Omental fat pad (tissue), 4 donors: Measurements from ENCODE around the gene TMX2. TPM values are rescaled to one million over a fixed set of nuclear protein-coding genes. Genes with fewer than 3 reads are reported as not detected.

Experiments
- ATAC-seq: fragments of 150-250 bp; one replicate; pipeline ENCODE4 v1.9.1; 2016; ENCODE audit warnings: mild to moderate bottlenecking, moderate library complexity; ENCODE audit not compliant: low FRiP score
- DNase-seq: peaks from one replicate; pipeline ENCODE4 v3.0.0-alpha.2; 2019; ENCODE audit warnings: low spot score
- CTCF ChIP-seq, 3 donors: fragments of 450-650 bp; IDR thresholded peaks; one replicate each; pipeline ENCODE4 v1.5.1; 2016 to 2017; ENCODE audit warnings: antibody characterized with exemption in 3 of 3, mild to moderate bottlenecking in 3 of 3, moderate library complexity in 2 of 3
- total RNA-seq, 4 donors: library from RNA; depleted of rRNA; stranded (reverse); fragments of >200 nt; gene quantifications; one replicate each; pipeline ENCODE4 v1.1.0, GENCODE V29; 2016

Gene TMX2
- total RNA-seq, 4 donors from 2014 or later = 49.0 to 73.9 (median 68.8) TPM

GRCh38 chr11:57764021-57764420 is 51.6 kb downstream of the TMX2 start:
- DNase-seq (no peak), ATAC-seq (no peak)
- no peak for TF ChIP-seq CTCF (IDR thresholded peaks at IDR 0.05)

DNA sequence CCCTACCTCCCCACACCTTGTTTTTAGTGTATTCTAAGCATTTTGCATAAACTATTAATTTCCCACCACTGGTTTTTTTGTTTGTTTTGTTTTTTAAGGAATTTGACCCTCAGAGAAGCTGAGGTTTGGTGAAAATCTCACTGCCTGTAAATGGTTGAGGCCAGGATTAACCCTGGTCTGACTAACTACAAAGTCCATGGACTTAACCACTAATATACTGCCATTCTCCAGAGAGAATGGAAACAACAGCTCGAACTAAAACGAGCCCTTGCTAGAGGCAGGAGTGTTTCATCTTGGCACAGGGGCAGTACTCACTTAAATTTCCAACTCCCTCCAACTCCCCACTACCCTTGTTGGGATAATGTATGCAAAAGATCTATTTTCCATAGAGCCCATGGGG is 52.2 kb downstream of the TMX2 start:
- ATAC-seq (no peak), DNase-seq (no peak)

DNA sequence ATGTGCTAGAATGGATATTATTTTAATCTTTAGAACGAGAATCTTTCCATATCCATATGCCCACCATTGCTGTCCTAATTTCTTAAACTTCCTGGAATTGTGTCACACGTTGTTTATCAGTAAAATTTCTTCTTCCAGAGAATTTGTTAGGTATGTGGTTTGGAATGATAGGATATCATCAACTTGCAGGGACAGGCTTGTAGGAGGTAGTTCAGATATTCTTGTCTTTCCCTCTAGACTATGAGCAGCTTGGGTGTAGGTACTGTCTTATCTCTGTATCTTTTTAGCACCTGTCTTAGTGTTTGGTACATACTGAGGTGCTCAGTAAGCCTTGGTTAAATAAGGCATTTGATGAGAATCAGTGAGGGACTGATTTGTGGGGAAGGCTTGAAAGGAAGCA is 52.6 kb downstream of the TMX2 start:
- no peak for ATAC-seq
- TF ChIP-seq CTCF (IDR thresholded peaks at IDR 0.05) = no peak

More for the DNA sequence above, 52.2 kb downstream of the TMX2 start:
- TF ChIP-seq CTCF (IDR thresholded peaks at IDR 0.05) = no peak

GRCh38 chr11:57770793-57771192 is 58.4 kb downstream of the TMX2 start:
- DNase-seq (no peak), ATAC-seq (no peak)
- no peak for TF ChIP-seq CTCF (IDR thresholded peaks at IDR 0.05)

More for the DNA sequence above, 52.6 kb downstream of the TMX2 start:
- no peak for DNase-seq

DNA sequence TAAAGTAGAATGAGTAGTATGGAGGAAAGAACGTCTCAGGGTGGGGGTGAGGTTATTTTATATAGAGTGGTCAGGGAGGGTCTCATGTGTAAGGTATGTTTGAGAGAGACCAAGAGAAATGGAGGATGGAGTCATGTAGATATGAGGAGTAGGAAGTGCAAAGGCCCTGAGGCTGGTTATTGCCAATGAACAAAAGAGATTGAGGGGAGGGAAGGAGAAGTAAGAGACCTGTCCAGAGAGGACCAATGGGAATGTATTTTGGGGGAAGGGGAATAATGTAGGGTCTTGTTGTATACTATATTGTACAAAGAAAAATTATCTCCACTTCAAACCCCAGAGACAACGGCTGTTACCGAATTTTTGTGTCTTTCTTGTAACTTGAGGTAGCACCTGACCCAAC is 59.0 kb downstream of the TMX2 start:
- no peak for ATAC-seq
- no peak for TF ChIP-seq CTCF (IDR thresholded peaks at IDR 0.05)
- no peak for DNase-seq

GRCh38 chr11:57772562-57772961 is 60.2 kb downstream of the TMX2 start:
- ATAC-seq (no peak), DNase-seq (no peak)
- no peak for TF ChIP-seq CTCF (IDR thresholded peaks at IDR 0.05)

- no peak for TF ChIP-seq CTCF (IDR thresholded peaks at IDR 0.05)
- ATAC-seq (no peak), DNase-seq (no peak)
Measured at GRCh38 chr11:57773026-57773598, 60.7 kb downstream of the TMX2 start.
